IMR-90 (cell line): ENCODE data around the gene WBP2. TPM values are rescaled to one million over a fixed set of nuclear protein-coding genes. Genes with fewer than 3 reads are reported as not detected.

Experiments used
- ATAC-seq: fragments of 200-7000 bp; cut with Tn5 transposase; 2 replicates; pipeline ENCODE4 v1.9.1; 2020; ENCODE audit warnings: low read depth, mild to moderate bottlenecking, moderate library complexity
- BruUV-seq: library from RNA; stranded (reverse); fragments of 400-500 nt; replicated peaks from 2 replicates; lab custom pipeline; 2021; lab: Mats Ljungman, UMichigan
- CTCF ChIA-PET: fragments of 300-600 bp; formaldehyde crosslinking; extraction: SDS; loops from one replicate; lab custom pipeline; 2021; ENCODE audit warnings: antibody characterized with exemption; lab: Yijun Ruan, JAX
- POLR2A ChIA-PET: fragments of 300-600 bp; sonication (Branson Sonifier 250); formaldehyde crosslinking; loops from one replicate; lab custom pipeline; 2022; ENCODE audit warnings: antibody characterized with exemption; ENCODE audit not compliant: unreplicated experiment; lab: Charles Lee
- DNase-seq: peaks from one replicate; pipeline ENCODE4 v3.0.0; 2013
- H2AFZ ChIP-seq: replicated peaks from 2 replicates; pipeline ENCODE3; 2013; ENCODE audit warnings: low read length, mild to moderate bottlenecking; ENCODE audit not compliant: poor library complexity
- H2AK5ac ChIP-seq: 2 replicates; pipeline ENCODE4 v1.6.1; 2013; ENCODE audit warnings: low read depth, low read length, inconsistent platforms
- H2AK9ac ChIP-seq: replicated peaks from 2 replicates; pipeline ENCODE3; 2013; ENCODE audit warnings: mild to moderate bottlenecking, low read depth, low read length, moderate library complexity; ENCODE audit not compliant: poor library complexity
- H2BK120ac ChIP-seq: 2 replicates; pipeline ENCODE4 v1.6.1; 2013; ENCODE audit warnings: low read depth, low read length, inconsistent platforms
- H2BK15ac ChIP-seq: 3 replicates; pipeline ENCODE4 v1.6.1; 2013; ENCODE audit warnings: low read depth, low read length, inconsistent platforms
- H2BK20ac ChIP-seq: 2 replicates; pipeline ENCODE4 v1.6.1; 2013; ENCODE audit warnings: low read depth, mild to moderate bottlenecking, inconsistent platforms, low read length, moderate library complexity
- H2BK5ac ChIP-seq: 2 replicates; pipeline ENCODE4 v1.6.1; 2013; ENCODE audit warnings: mild to moderate bottlenecking, low read depth, low read length, inconsistent platforms; ENCODE audit not compliant: poor library complexity, severe bottlenecking
- H3K14ac ChIP-seq: replicated peaks from 2 replicates; pipeline ENCODE4 v1.6.1; 2013; ENCODE audit warnings: low read depth, low read length, inconsistent platforms
- H3K18ac ChIP-seq: 2 replicates; pipeline ENCODE4 v1.6.1; 2013; ENCODE audit warnings: low read depth, low read length, control low read depth
- H3K23ac ChIP-seq: 2 replicates; pipeline ENCODE4 v1.6.1; 2013; ENCODE audit warnings: low read depth, low read length, inconsistent platforms
- H3K27ac ChIP-seq: 2 replicates; pipeline ENCODE4 v1.5.1; 2013; ENCODE audit warnings: mild to moderate bottlenecking, control low read depth, low read length; ENCODE audit not compliant: insufficient read depth
- H3K27me3 ChIP-seq: 2 replicates; pipeline ENCODE4 v1.6.1; 2013; ENCODE audit warnings: low read length; ENCODE audit not compliant: control insufficient read depth, insufficient read depth
- H3K36me3 ChIP-seq: 2 replicates; pipeline ENCODE4 v1.6.1; 2013; ENCODE audit warnings: low read length, mixed read lengths; ENCODE audit not compliant: control insufficient read depth, insufficient read depth
- H3K4ac ChIP-seq: 2 replicates; pipeline ENCODE4 v1.6.1; 2013; ENCODE audit warnings: low read depth, low read length, inconsistent platforms
- H3K4me1 ChIP-seq: 2 replicates; pipeline ENCODE4 v1.6.1; 2013; ENCODE audit warnings: low read length, mixed read lengths; ENCODE audit not compliant: control insufficient read depth, insufficient read depth
- H3K4me2 ChIP-seq: 2 replicates; pipeline ENCODE4 v1.6.1; 2013; ENCODE audit warnings: low read depth, mild to moderate bottlenecking, control low read depth, low read length, moderate library complexity
- H3K4me3 ChIP-seq: 2 replicates; pipeline ENCODE4 v1.5.1; 2013; ENCODE audit warnings: low read depth, mild to moderate bottlenecking, control low read depth, low read length, moderate library complexity; ENCODE audit not compliant: insufficient read depth
- H3K56ac ChIP-seq: 2 replicates; pipeline ENCODE4 v1.6.1; 2013; ENCODE audit warnings: low read length, inconsistent platforms; ENCODE audit not compliant: insufficient read depth; ENCODE audit errors: extremely low read depth
- H3K79me1 ChIP-seq, 2 experiments: 2 replicates each; pipeline ENCODE4 v1.6.1; 2013; ENCODE audit warnings: low read length in 2 of 2, inconsistent platforms in 1 of 2, low read depth in 1 of 2
- H3K9ac ChIP-seq: 2 replicates; pipeline ENCODE4 v1.6.1; 2013; ENCODE audit warnings: low read depth, low read length, control low read depth
- H3K9me1 ChIP-seq: 2 replicates; pipeline ENCODE4 v1.6.1; 2013; ENCODE audit warnings: low read length, inconsistent platforms; ENCODE audit not compliant: insufficient read depth
- H3K9me3 ChIP-seq: 2 replicates; pipeline ENCODE4 v1.6.1; 2013; ENCODE audit warnings: low read length; ENCODE audit not compliant: control insufficient read depth, insufficient read depth
- H4K20me1 ChIP-seq: 2 replicates; pipeline ENCODE4 v1.6.1; 2013; ENCODE audit warnings: low read length, inconsistent platforms; ENCODE audit not compliant: insufficient read depth
- H4K5ac ChIP-seq: 2 replicates; pipeline ENCODE4 v1.6.1; 2013; ENCODE audit warnings: mild to moderate bottlenecking, low read depth, low read length, control low read depth
- H4K8ac ChIP-seq, 2 experiments: 2 replicates each; pipeline ENCODE4 v1.6.1; 2013; ENCODE audit warnings: low read depth in 2 of 2, low read length in 2 of 2, control low read depth in 1 of 2, inconsistent platforms in 1 of 2
- H4K91ac ChIP-seq: 2 replicates; pipeline ENCODE4 v1.6.1; 2013; ENCODE audit warnings: low read depth, low read length, inconsistent platforms; ENCODE audit not compliant: insufficient read depth
- BHLHE40 ChIP-seq: fragments of 150-350 bp; IDR thresholded peaks from 2 replicates; pipeline ENCODE4 v1.6.1; 2016; ENCODE audit warnings: mild to moderate bottlenecking, low read depth, low read length
- CEBPB ChIP-seq: IDR thresholded peaks from 2 replicates; pipeline ENCODE4 v1.6.1; 2012; ENCODE audit warnings: low read depth, low read length, improper control_type of control experiment
- CHD1 ChIP-seq: IDR thresholded peaks from 2 replicates; pipeline ENCODE4 v1.6.1; 2012; ENCODE audit warnings: low read depth, low read length, improper control_type of control experiment
- FOS ChIP-seq: fragments of 150-350 bp; IDR thresholded peaks from 2 replicates; pipeline ENCODE4 v1.6.1; 2016; ENCODE audit warnings: low read depth, low read length
- MAZ ChIP-seq: IDR thresholded peaks from 2 replicates; pipeline ENCODE4 v1.6.1; 2012; ENCODE audit warnings: low read depth, mild to moderate bottlenecking, low read length, improper control_type of control experiment, moderate library complexity, borderline replicate concordance
- MXI1 ChIP-seq: IDR thresholded peaks from 2 replicates; pipeline ENCODE4 v1.6.1; 2012; ENCODE audit warnings: low read depth, mild to moderate bottlenecking, low read length, moderate library complexity, borderline replicate concordance
- NFE2L2 ChIP-seq: fragments of 150-350 bp; IDR thresholded peaks from 2 replicates; pipeline ENCODE4 v1.6.1; 2016; ENCODE audit warnings: low read depth, mild to moderate bottlenecking, low read length
- POLR2A ChIP-seq: IDR thresholded peaks from 2 replicates; pipeline ENCODE4 v1.6.1; 2012; ENCODE audit warnings: mild to moderate bottlenecking, low read depth, low read length
- RCOR1 ChIP-seq: IDR thresholded peaks from 2 replicates; pipeline ENCODE4 v1.6.1; 2012; ENCODE audit warnings: mild to moderate bottlenecking, low read length, improper control_type of control experiment; ENCODE audit not compliant: insufficient replicate concordance
- RFX5 ChIP-seq: IDR thresholded peaks from 2 replicates; pipeline ENCODE4 v1.8.0; 2012; ENCODE audit warnings: low read depth, mild to moderate bottlenecking, low read length, moderate library complexity
- SMC3 ChIP-seq: fragments of 150-350 bp; IDR thresholded peaks from 2 replicates; pipeline ENCODE4 v1.6.1; 2016; ENCODE audit warnings: low read depth, mild to moderate bottlenecking, antibody characterized with exemption, low read length, moderate library complexity
- WGBS, 2 experiments: methylation state at CpG; one replicate each; pipeline versions ENCODE4 v1.1.5 to v1.1.7; 2013; ENCODE audit warnings: missing lambda C conversion rate in 2 of 2; ENCODE audit not compliant: insufficient read length in 1 of 2; ENCODE audit errors: extremely low coverage in 2 of 2; 5-methylcytosine and 5-hydroxymethylcytosine counted together
- dilution Hi-C: fragments of 300-500 bp; cut with HindIII; formaldehyde crosslinking; loops from one replicate; pipeline ENCODE4 v1.14.3; 2018; ENCODE audit warnings: low sequenced_read_pairs; ENCODE audit not compliant: unreplicated experiment
- in situ Hi-C: fragments of 300-500 bp; cut with MboI; formaldehyde crosslinking; loops from 3 replicates; pipeline ENCODE4 v1.14.3; 2019; ENCODE audit warnings: low sequenced_read_pairs, inconsistent platforms, mixed read lengths
- intact Hi-C: fragments of 100-400 bp; cut with micrococcal nuclease; formaldehyde crosslinking; loops from 2 replicates; pipeline ENCODE4 v1.10.0; 2022
- polyA plus RNA-seq, 3 experiments: library from polyadenylated mRNA; depleted of rRNA; stranded (reverse); fragments of >200 nt; gene quantifications; 2 replicates each; pipeline ENCODE4 v1.2.3, GENCODE V29; 2012; ENCODE audit warnings: low replicate concordance in 1 of 3
- total RNA-seq: library from RNA; depleted of rRNA; stranded (reverse); fragments of >200 nt; gene quantifications from 2 replicates; pipeline ENCODE4 v1.2.3, GENCODE V29; 2012
- TF ChIP-seq, protein P1 (sequence below): fragments of 150-350 bp; IDR thresholded peaks from 2 replicates; pipeline ENCODE4 v1.6.1; 2017; ENCODE audit warnings: mild to moderate bottlenecking, antibody characterized with exemption, low read length, low read depth
- TF ChIP-seq, protein P2 (sequence below): conservative IDR thresholded peaks from 2 replicates; pipeline ENCODE4 v1.5.1; 2012; ENCODE audit warnings: mild to moderate bottlenecking, low read depth, low read length, improper control_type of control experiment
- TF ChIP-seq, protein P3 (sequence below): fragments of 150-350 bp; IDR thresholded peaks from 2 replicates; pipeline ENCODE4 v1.6.1; 2016; ENCODE audit warnings: low read depth, mild to moderate bottlenecking, low read length, moderate library complexity, borderline replicate concordance

WBP2 gene
- total and polyA plus RNA-seq, 2 of the 4 experiments (the other 2 are of a cell fraction), result 9.0 to 35.5 TPM

DNA sequence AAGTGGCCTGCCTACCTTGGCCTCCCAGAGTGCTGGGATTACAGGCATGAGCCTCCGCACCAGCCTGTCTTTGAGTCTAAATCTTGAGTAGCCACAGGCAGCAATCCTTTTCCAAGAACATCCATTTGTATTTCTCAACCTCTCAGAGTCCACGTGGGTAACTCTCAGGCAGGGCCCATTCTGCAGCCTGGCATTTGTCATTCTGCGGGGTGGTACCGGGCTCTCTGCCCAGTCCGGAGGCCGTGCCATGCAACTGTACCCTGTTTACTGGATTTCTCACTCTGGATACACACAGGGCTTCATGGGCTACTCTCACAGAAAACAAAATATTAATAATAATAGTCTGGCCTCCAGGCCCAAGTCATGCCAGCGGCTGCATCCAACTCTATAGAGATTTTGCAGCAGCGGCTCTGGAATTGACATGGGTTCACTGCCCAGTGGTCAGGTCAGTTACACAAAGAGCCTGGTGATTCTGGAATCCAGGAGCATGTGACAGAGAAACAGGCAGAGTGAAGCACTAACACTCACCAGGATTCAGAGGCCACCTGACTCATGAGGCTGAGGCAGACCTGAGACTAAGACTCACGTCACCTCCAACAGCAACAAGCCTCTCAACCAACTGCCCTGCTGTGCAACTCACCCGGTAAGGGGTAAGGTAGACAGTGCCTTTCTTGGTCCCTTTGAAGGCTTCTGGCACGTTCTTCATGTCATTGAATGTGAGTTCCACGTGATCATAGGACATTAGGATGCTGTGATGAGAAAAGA, 4.0 kb downstream of the WBP2 start:
- no peak overlapping the region for H4K91ac ChIP-seq
- H2AK5ac ChIP-seq, result no peak overlapping the region
- H3K27me3 ChIP-seq, result no peaks in the 10 kb centered on the region
- no peak overlapping the region for H2AFZ ChIP-seq
- H3K4ac ChIP-seq, result no peak overlapping the region
- H3K14ac ChIP-seq, result no peak overlapping the region
- TF ChIP-seq NFE2L2 (no peak), CHD1 (no peak), RFX5 (no peak), POLR2A (no peak), FOS (no peak), MXI1 (no peak), CEBPB (no peak), BHLHE40 (no peak), MAZ (no peak), SMC3 (no peak), RCOR1 (no peak)
- TF ChIP-seq, protein P1, sequence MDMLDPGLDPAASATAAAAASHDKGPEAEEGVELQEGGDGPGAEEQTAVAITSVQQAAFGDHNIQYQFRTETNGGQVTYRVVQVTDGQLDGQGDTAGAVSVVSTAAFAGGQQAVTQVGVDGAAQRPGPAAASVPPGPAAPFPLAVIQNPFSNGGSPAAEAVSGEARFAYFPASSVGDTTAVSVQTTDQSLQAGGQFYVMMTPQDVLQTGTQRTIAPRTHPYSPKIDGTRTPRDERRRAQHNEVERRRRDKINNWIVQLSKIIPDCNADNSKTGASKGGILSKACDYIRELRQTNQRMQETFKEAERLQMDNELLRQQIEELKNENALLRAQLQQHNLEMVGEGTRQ, result no peak
- TF ChIP-seq, protein P2, sequence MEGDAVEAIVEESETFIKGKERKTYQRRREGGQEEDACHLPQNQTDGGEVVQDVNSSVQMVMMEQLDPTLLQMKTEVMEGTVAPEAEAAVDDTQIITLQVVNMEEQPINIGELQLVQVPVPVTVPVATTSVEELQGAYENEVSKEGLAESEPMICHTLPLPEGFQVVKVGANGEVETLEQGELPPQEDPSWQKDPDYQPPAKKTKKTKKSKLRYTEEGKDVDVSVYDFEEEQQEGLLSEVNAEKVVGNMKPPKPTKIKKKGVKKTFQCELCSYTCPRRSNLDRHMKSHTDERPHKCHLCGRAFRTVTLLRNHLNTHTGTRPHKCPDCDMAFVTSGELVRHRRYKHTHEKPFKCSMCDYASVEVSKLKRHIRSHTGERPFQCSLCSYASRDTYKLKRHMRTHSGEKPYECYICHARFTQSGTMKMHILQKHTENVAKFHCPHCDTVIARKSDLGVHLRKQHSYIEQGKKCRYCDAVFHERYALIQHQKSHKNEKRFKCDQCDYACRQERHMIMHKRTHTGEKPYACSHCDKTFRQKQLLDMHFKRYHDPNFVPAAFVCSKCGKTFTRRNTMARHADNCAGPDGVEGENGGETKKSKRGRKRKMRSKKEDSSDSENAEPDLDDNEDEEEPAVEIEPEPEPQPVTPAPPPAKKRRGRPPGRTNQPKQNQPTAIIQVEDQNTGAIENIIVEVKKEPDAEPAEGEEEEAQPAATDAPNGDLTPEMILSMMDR, result no peak
- TF ChIP-seq, protein P3, sequence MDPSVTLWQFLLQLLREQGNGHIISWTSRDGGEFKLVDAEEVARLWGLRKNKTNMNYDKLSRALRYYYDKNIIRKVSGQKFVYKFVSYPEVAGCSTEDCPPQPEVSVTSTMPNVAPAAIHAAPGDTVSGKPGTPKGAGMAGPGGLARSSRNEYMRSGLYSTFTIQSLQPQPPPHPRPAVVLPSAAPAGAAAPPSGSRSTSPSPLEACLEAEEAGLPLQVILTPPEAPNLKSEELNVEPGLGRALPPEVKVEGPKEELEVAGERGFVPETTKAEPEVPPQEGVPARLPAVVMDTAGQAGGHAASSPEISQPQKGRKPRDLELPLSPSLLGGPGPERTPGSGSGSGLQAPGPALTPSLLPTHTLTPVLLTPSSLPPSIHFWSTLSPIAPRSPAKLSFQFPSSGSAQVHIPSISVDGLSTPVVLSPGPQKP, result no peak
- H2AK9ac ChIP-seq, result no peak overlapping the region
- BruUV-seq, result no TSS peak
- H3K36me3 ChIP-seq, result peaks cover 48% of the 10 kb centered on the region
- H3K56ac ChIP-seq, result no peak overlapping the region
- H3K4me3 ChIP-seq, result no peak overlapping the region
- no peak overlapping the region for H3K4me2 ChIP-seq
- no peak overlapping the region for H2BK120ac ChIP-seq
- H2BK20ac ChIP-seq, result no peak overlapping the region
- H4K5ac ChIP-seq, result no peak overlapping the region
- H4K8ac ChIP-seq, result no peak overlapping the region
- DNase-seq (no peak), ATAC-seq (no peak)
- H2BK15ac ChIP-seq, result no peak overlapping the region
- intact Hi-C loops (no loop called here), dilution Hi-C loops (no loop called here), in situ Hi-C loops (no loop called here)
- peaks cover 8% of the 10 kb centered on the region for H3K4me1 ChIP-seq
- H3K9me1 ChIP-seq, result peaks cover 7% of the 10 kb centered on the region
- peaks cover 6 to 29% of the 10 kb centered on the region in 2 experiments; a peak in 3 of 4 replicates for H3K79me1 ChIP-seq
- H4K20me1 ChIP-seq, result peaks cover 13% of the 10 kb centered on the region
- POLR2A ChIA-PET, result no interaction called here
- WGBS, 2 experiments, result 90% methylated on average over 3 of the region's 12 CpGs; no CpG with 5 or more reads in 1 of the 2 experiments
- no peak overlapping the region for H3K27ac ChIP-seq
- H3K18ac ChIP-seq, result no peak overlapping the region
- H3K9ac ChIP-seq, result no peak overlapping the region
- H3K23ac ChIP-seq, result no peak overlapping the region
- no peaks in the 10 kb centered on the region for H3K9me3 ChIP-seq
- no peak overlapping the region for H2BK5ac ChIP-seq
- CTCF ChIA-PET, result no interaction called here
